Neutrophil (primary cell): ENCODE results near the gene TAF6L.

ENCODE experiments used
- H3K27ac ChIP-seq: fragments of 200-600 bp; sonication (generic); 2 replicates; pipeline ENCODE4 v1.5.1; 2016; ENCODE audit warnings: mild to moderate bottlenecking, moderate library complexity
- H3K27me3 ChIP-seq: fragments of 200-600 bp; sonication (generic); 2 replicates; pipeline ENCODE4 v1.6.0; 2016; ENCODE audit warnings: mild to moderate bottlenecking
- H3K36me3 ChIP-seq: fragments of 200-600 bp; sonication (generic); 2 replicates; pipeline ENCODE4 v1.5.1; 2017
- H3K4me1 ChIP-seq, 2 experiments: fragments of 200-600 bp in 1 of 2; sonication (generic) in 1 of 2; 1 replicate in 1 of 2; 2 replicates in 1 of 2; pipeline versions ENCODE4 v1.5.1 to v1.6.1; 2013 to 2016; ENCODE audit warnings: low read depth in 1 of 2, low read length in 1 of 2, mild to moderate bottlenecking in 1 of 2, moderate library complexity in 1 of 2; ENCODE audit not compliant: control insufficient read depth in 1 of 2, insufficient read depth in 1 of 2
- H3K4me3 ChIP-seq, 2 experiments: fragments of 200-600 bp in 1 of 2; sonication (generic) in 1 of 2; 1 replicate in 1 of 2; 2 replicates in 1 of 2; pipeline ENCODE4 v1.5.1; 2013 to 2016; ENCODE audit warnings: low read depth in 1 of 2, low read length in 1 of 2, mild to moderate bottlenecking in 1 of 2, moderate library complexity in 1 of 2
- H3K9me3 ChIP-seq: fragments of 200-600 bp; sonication (generic); 2 replicates; pipeline ENCODE4 v1.5.1; 2016
- CTCF ChIP-seq: fragments of 200-600 bp; sonication (generic); IDR thresholded peaks from 2 replicates; pipeline ENCODE4 v1.5.1; 2016; ENCODE audit warnings: antibody characterized with exemption

TAF6L gene

GRCh38 chr11:62804310-62805075, 33.3 kb downstream of the TAF6L start:
- no peaks in the 10 kb centered on the region for H3K9me3 ChIP-seq
- TF ChIP-seq CTCF, result no peak
- H3K4me3 ChIP-seq, result peak overlapping the region; percentile 73 to 87
- peak overlapping the region; percentile 95 for H3K27ac ChIP-seq
- H3K27me3 ChIP-seq, result no peaks in the 10 kb centered on the region
- H3K4me1 ChIP-seq, result peaks cover 47 to 48% of the 10 kb centered on the region in 2 experiments
- peaks cover 42% of the 10 kb centered on the region for H3K36me3 ChIP-seq

DNA sequence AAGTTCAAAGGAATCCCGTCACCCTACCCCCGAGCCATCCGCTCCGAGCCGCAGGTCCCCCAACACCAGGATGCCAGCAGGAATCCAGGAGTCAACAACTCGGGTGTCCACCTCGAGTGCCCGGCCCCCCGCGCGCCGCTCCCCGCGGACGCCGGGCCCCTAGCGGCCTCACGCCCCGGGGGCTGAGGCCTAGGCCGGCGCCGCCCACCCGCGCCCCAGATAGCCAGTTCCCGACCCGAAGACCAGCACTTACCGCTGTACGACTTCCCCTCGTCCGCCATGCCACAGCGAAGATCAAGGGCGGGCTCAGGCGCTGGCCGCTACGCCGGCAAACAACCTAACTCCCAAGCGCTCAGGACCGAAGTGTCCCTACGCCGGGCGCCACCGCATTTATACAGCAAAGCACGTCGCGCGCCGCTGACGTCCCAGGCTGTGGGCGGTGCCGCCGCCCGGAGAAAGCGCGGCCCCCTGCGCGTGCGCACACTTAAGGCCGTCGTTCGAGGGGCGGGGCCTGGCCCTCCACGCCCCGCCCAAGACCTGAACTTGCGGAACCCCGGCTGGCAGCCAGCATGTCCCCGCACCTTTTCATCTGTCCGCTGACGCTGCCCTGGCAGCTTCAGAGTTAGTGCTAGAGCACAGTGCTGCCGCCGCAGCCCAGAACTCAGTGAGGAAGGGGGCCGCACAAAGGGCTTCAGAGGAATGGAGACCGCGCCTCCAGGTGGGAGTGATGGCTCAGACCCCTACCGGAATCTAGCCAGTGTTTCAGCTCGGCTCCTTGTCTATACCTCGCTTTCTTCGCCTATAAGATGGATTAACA, 34.1 kb downstream of the TAF6L start, which contains the start of gene NXF1:
TSS of gene NXF1 (minus strand) at position 365 of the 817 bp plus-strand sequence. CDS start at position 281, 84 bp downstream.
- TF ChIP-seq CTCF, result peak; percentile 66

GRCh38 chr11:62805961-62806441, 34.8 kb downstream of the TAF6L start:
- Histone ChIP-seq H3K9me3 (no peaks in the 10 kb centered on the region), H3K4me3 (peak overlapping the region; percentile 73 to 87), H3K27me3 (no peaks in the 10 kb centered on the region), H3K4me1 (peaks cover 47 to 48% of the 10 kb centered on the region in 2 experiments), H3K27ac (peak overlapping the region; percentile 95), H3K36me3 (peaks cover 27% of the 10 kb centered on the region)
- TF ChIP-seq CTCF, result no peak

More for the DNA sequence above, 34.1 kb downstream of the TAF6L start, which contains the start of gene NXF1:
- Histone ChIP-seq H3K36me3 (peaks cover 34% of the 10 kb centered on the region), H3K4me3 (peak within 1 kb of the TSS; percentile 73 to 87), H3K27me3 (no peaks in the 10 kb centered on the region), H3K4me1 (peaks cover 47 to 48% of the 10 kb centered on the region in 2 experiments), H3K9me3 (no peaks in the 10 kb centered on the region), H3K27ac (peak within 1 kb of the TSS; percentile 95)

DNA sequence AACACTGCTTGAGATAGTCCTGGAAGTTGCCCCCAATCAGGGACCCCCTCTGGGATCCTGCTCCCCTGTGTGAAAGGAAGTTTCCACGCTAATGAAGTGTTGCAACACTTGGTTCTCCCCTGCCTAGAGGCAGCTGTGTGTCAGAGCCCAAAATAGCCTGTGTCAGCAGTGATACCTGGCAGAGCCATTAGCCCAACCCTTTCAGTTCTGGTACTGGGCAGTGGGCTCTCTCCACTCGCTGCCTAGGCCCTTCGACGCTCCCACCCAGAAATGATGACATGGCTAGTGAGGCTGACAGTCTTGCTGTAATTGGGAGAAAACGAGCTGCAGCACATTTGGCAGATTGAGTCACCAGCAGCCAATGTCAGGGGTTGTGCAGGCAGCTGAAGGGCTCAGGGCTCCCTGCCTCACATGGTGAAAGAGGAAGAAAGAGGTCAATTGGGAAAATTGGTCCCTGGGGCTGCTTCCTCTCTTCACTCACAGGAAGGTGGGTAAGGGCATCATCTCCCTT, 35.5 kb downstream of the TAF6L start:
- H3K9me3 ChIP-seq, result no peaks in the 10 kb centered on the region
- H3K27ac ChIP-seq, result peak overlapping the region; percentile 95
- peaks cover 47 to 48% of the 10 kb centered on the region in 2 experiments for H3K4me1 ChIP-seq
- no peak for TF ChIP-seq CTCF
- H3K4me3 ChIP-seq, result peak overlapping the region; percentile 73 to 87
- H3K36me3 ChIP-seq, result peaks cover 21% of the 10 kb centered on the region
- H3K27me3 ChIP-seq, result no peaks in the 10 kb centered on the region

- Histone ChIP-seq H3K9me3 (no peaks in the 10 kb centered on the region), H3K4me3 (no peak overlapping the region), H3K27ac (peak overlapping the region; percentile 48), H3K36me3 (no peaks in the 10 kb centered on the region), H3K27me3 (no peaks in the 10 kb centered on the region), H3K4me1 (peaks cover 45 to 49% of the 10 kb centered on the region in 2 experiments)
- no peak for TF ChIP-seq CTCF
These were observed 39.6 kb downstream of the TAF6L start for GRCh38 chr11:62810748-62811147.
